Neural crest cell (in vitro differentiated cells): ENCODE results near the gene MCRS1. TPM values are rescaled to one million over a fixed set of nuclear protein-coding genes. Genes with fewer than 3 reads are reported as not detected.
A peak's percentile ranks its signal among the peaks of the same experiment; 100 is the strongest.
"Not testable (repeated sequence)": the region's sequence is repeated elsewhere in the genome, so short reads cannot be mapped to it uniquely, and the experiment has no call there.

Experiments
- DNase-seq: peaks from one replicate; pipeline ENCODE4 v3.0.0; 2021; ENCODE audit warnings: low read depth, mixed read lengths, low spot score
- H3K27ac Mint-ChIP-seq: one replicate; pipeline ENCODE4 v1.8.0; 2021; ENCODE audit warnings: mild to moderate bottlenecking, mixed read lengths; ENCODE audit not compliant: unreplicated experiment
- H3K27me3 Mint-ChIP-seq: 2 replicates; pipeline ENCODE4 v1.8.0; 2021; ENCODE audit warnings: low read depth, mild to moderate bottlenecking, mixed read lengths
- H3K36me3 Mint-ChIP-seq: 2 replicates; pipeline ENCODE4 v1.8.0; 2021; ENCODE audit warnings: low read depth, mild to moderate bottlenecking, mixed read lengths
- H3K4me1 Mint-ChIP-seq: 2 replicates; pipeline ENCODE4 v1.8.0; 2021; ENCODE audit warnings: mixed read lengths
- H3K4me3 Mint-ChIP-seq: one replicate; pipeline ENCODE4 v1.8.0; 2021; ENCODE audit warnings: mild to moderate bottlenecking, mixed read lengths
- H3K9me3 Mint-ChIP-seq: 2 replicates; pipeline ENCODE4 v1.8.0; 2021; ENCODE audit warnings: mixed read lengths
- long read RNA-seq: library from polyadenylated mRNA; unstranded; transcript quantifications from one replicate; pipeline ENCODE4 v2.0.0, GENCODE V29; 2020
- total RNA-seq: library from RNA; stranded (reverse); gene quantifications from 2 replicates; pipeline ENCODE4 v1.2.1, GENCODE V29; 2021
- TF ChIP-seq, protein P1 (sequence below): fragments of 200-600 bp; sonication (generic); conservative IDR thresholded peaks from 2 replicates; pipeline ENCODE4 v1.5.0; 2021; ENCODE audit warnings: antibody characterized with exemption, mild to moderate bottlenecking

The MCRS1 gene, protein sequence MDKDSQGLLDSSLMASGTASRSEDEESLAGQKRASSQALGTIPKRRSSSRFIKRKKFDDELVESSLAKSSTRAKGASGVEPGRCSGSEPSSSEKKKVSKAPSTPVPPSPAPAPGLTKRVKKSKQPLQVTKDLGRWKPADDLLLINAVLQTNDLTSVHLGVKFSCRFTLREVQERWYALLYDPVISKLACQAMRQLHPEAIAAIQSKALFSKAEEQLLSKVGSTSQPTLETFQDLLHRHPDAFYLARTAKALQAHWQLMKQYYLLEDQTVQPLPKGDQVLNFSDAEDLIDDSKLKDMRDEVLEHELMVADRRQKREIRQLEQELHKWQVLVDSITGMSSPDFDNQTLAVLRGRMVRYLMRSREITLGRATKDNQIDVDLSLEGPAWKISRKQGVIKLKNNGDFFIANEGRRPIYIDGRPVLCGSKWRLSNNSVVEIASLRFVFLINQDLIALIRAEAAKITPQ
- 89.6 and 95.3 TPM in 2 replicates for total RNA-seq
- long read RNA-seq, transcript MCRS1-201 (15 exons, 1,928 nt) = major isoform, 145 of 177 reads
- long read RNA-seq, partial matches to known transcripts = 9 of 177 reads
- long read RNA-seq, other reads (novel, unspliced or antisense) = 18 of 177 reads

GRCh38 chr12:49567611-49568441 lies at the start of gene MCRS1:
Gene MCRS1 (minus strand): TSS chr12:49568142. CDS start chr12:49566731, 1,411 bp downstream.
- no peaks in the 10 kb centered on the region for H3K27me3 Mint-ChIP-seq
- H3K36me3 Mint-ChIP-seq = peaks cover 3% of the 10 kb centered on the region
- H3K4me3 Mint-ChIP-seq = peak within 1 kb of the TSS; percentile 97
- peaks cover 29% of the 10 kb centered on the region for H3K4me1 Mint-ChIP-seq
- TF ChIP-seq, protein P1, sequence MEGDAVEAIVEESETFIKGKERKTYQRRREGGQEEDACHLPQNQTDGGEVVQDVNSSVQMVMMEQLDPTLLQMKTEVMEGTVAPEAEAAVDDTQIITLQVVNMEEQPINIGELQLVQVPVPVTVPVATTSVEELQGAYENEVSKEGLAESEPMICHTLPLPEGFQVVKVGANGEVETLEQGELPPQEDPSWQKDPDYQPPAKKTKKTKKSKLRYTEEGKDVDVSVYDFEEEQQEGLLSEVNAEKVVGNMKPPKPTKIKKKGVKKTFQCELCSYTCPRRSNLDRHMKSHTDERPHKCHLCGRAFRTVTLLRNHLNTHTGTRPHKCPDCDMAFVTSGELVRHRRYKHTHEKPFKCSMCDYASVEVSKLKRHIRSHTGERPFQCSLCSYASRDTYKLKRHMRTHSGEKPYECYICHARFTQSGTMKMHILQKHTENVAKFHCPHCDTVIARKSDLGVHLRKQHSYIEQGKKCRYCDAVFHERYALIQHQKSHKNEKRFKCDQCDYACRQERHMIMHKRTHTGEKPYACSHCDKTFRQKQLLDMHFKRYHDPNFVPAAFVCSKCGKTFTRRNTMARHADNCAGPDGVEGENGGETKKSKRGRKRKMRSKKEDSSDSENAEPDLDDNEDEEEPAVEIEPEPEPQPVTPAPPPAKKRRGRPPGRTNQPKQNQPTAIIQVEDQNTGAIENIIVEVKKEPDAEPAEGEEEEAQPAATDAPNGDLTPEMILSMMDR = no peak
- no peaks in the 10 kb centered on the region for H3K9me3 Mint-ChIP-seq
- peak within 1 kb of the TSS; percentile 99 for H3K27ac Mint-ChIP-seq
- DNase-seq = peak; percentile 75

DNA sequence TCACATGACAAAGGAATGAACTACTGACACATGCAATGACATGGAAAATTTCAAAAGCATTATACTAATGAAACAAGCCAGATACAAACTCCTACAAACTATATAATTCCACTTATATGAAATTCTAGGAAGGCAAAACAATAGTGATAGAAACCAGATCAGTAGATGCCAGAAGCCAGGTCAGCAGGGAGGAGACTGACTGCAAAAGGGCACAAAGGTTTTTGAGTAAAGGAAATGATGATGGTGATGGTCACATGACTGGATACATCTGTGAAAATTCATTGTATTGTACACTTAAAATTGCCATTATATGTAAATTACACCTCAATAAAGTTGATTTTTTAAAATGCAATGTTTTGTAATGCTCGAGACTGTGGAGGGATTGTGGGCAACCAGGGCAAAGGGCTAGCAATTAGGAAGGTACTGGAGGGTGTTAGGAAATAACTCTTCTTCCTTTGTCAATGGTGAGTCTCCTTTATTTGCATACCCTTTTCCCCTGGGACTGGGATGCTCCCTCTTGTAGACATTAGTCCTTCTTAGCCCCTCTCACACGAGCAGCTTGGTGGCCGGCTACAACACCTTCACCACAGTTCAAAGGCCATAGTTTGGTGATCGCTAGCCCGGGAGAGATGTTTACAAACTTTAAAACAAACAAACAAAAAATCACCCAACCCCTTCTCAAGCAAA lies 48.7 kb upstream of the MCRS1 start:
- TF ChIP-seq, protein P1 = no peak
- no peak for DNase-seq
- Mint-ChIP-seq H3K27ac (no peak overlapping the region), H3K27me3 (peaks cover 20% of the 10 kb centered on the region), H3K4me3 (no peak overlapping the region), H3K9me3 (peaks cover 8% of the 10 kb centered on the region), H3K36me3 (peaks cover 5% of the 10 kb centered on the region), H3K4me1 (peaks cover 18% of the 10 kb centered on the region)

- Mint-ChIP-seq H3K4me1 (peaks cover 11% of the 10 kb centered on the region), H3K36me3 (peaks cover 5% of the 10 kb centered on the region), H3K27me3 (peaks cover 20% of the 10 kb centered on the region), H3K4me3 (no peak overlapping the region), H3K9me3 (peaks cover 8% of the 10 kb centered on the region), H3K27ac (no peak overlapping the region)
- TF ChIP-seq, protein P1 = no peak
- DNase-seq = no peak
These were observed 47.8 kb upstream of the MCRS1 start for GRCh38 chr12:49615725-49616124.

- H3K9me3 Mint-ChIP-seq = peaks cover 13% of the 10 kb centered on the region
- TF ChIP-seq, protein P1 = no peak
- no peak for DNase-seq
- no peak overlapping the region for H3K27ac Mint-ChIP-seq
- H3K4me3 Mint-ChIP-seq = no peak overlapping the region
- H3K27me3 Mint-ChIP-seq = peaks cover 9% of the 10 kb centered on the region
- peaks cover 16% of the 10 kb centered on the region for H3K4me1 Mint-ChIP-seq
- peaks cover 11% of the 10 kb centered on the region for H3K36me3 Mint-ChIP-seq
These were observed 44.3 kb upstream of the MCRS1 start for GRCh38 chr12:49612210-49612609.

GRCh38 chr12:49610785-49611184 lies 42.8 kb upstream of the MCRS1 start:
- not testable (repeated sequence) for H3K27me3 Mint-ChIP-seq, DNase-seq, H3K4me3 Mint-ChIP-seq, H3K27ac Mint-ChIP-seq
- H3K4me1 Mint-ChIP-seq = peaks cover 16% of the 10 kb centered on the region
- H3K36me3 Mint-ChIP-seq = peaks cover 11% of the 10 kb centered on the region
- H3K9me3 Mint-ChIP-seq = peaks cover 13% of the 10 kb centered on the region
